HFF-Myc (cell line): ENCODE measurements around the gene FOXI1.

Source experiments
- DNase-seq: peaks from one replicate; pipeline ENCODE4 v3.0.0-alpha.2; 2011; ENCODE audit warnings: low read depth; ENCODE audit errors: extremely low read depth
- H3K4me3 ChIP-seq: replicated peaks from 2 replicates; pipeline ENCODE4 v1.5.1; 2011; ENCODE audit warnings: low read depth, mild to moderate bottlenecking, control low read depth, low read length
- CTCF ChIP-seq: IDR thresholded peaks from 2 replicates; pipeline ENCODE4 v1.5.1; 2012; ENCODE audit warnings: mild to moderate bottlenecking, low read depth, low read length, control low read depth; ENCODE audit errors: missing control alignments

FOXI1 gene

GRCh38 chr5:170077526-170077925 lies 28.2 kb upstream of the FOXI1 start:
- no peak for TF ChIP-seq CTCF
- H3K4me3 ChIP-seq, result no peak overlapping the region
- DNase-seq, result no peak

- DNase-seq, result no peak
- TF ChIP-seq CTCF, result no peak
- H3K4me3 ChIP-seq, result no peak overlapping the region
Measured at GRCh38 chr5:170078458-170078857, 27.2 kb upstream of the FOXI1 start.

- DNase-seq, result no peak
- TF ChIP-seq CTCF, result no peak
- H3K4me3 ChIP-seq, result no peak overlapping the region
Measured at GRCh38 chr5:170078931-170079330, 26.8 kb upstream of the FOXI1 start.

- DNase-seq, result no peak
- no peak for TF ChIP-seq CTCF
- no peak overlapping the region for H3K4me3 ChIP-seq
Measured at GRCh38 chr5:170080217-170080616, 25.5 kb upstream of the FOXI1 start.

GRCh38 chr5:170080786-170081445 lies 24.8 kb upstream of the FOXI1 start:
- DNase-seq, result no peak

GRCh38 chr5:170081616-170082015 lies 24.1 kb upstream of the FOXI1 start:
- DNase-seq, result no peak
- H3K4me3 ChIP-seq, result no peak overlapping the region
- TF ChIP-seq CTCF, result no peak

More at GRCh38 chr5:170080786-170081445, 24.8 kb upstream of the FOXI1 start:
- H3K4me3 ChIP-seq, result no peak overlapping the region
- no peak for TF ChIP-seq CTCF

GRCh38 chr5:170082701-170083100 lies 23.0 kb upstream of the FOXI1 start:
- no peak for TF ChIP-seq CTCF
- no peak overlapping the region for H3K4me3 ChIP-seq
- DNase-seq, result no peak
